K562 (cell line): ENCODE data around the gene NELL1. TPM values are rescaled to one million over a fixed set of nuclear protein-coding genes. Genes with fewer than 3 reads are reported as not detected.

Experiments used
- ATAC-seq: fragments of 200-7000 bp; cut with Tn5 transposase; 3 replicates; pipeline ENCODE4 v1.9.1; 2020; ENCODE audit warnings: moderate library complexity
- BruUV-seq: library from RNA; stranded (reverse); fragments of 400-500 nt; replicated peaks from 2 replicates; lab custom pipeline; 2021; lab: Mats Ljungman, UMichigan
- CTCF ChIA-PET: fragments of 300-600 bp; formaldehyde crosslinking; extraction: SDS; loops from one replicate; lab custom pipeline; 2021; ENCODE audit warnings: low intra/inter-chr PET ratio; lab: Yijun Ruan, JAX
- POLR2A ChIA-PET: fragments of 300-600, 350-650 bp; sonication (Branson Sonifier 250); formaldehyde crosslinking; extraction: SDS; loops from one replicate; lab custom pipeline; 2021; ENCODE audit warnings: antibody characterized with exemption, inconsistent platforms; lab: Yijun Ruan, JAX
- DNase-seq, 4 experiments: peaks; one replicate each; pipeline versions ENCODE4 v3.0.0 to v3.0.0-alpha.2; 2011 to 2018; ENCODE audit warnings: low spot score in 3 of 4, mixed read lengths in 3 of 4; ENCODE audit errors: extremely low read depth in 1 of 4
- FAIRE-seq: peaks from 2 replicates; lab custom pipeline; 2011; peaks lifted over from hg19 to GRCh38; lab: Jason Lieb, UNC
- H2AFZ ChIP-seq: 2 replicates; pipeline ENCODE4 v1.6.0; 2011; ENCODE audit warnings: low read depth, low read length, control low read depth, inconsistent platforms
- H3K27ac ChIP-seq: fragments of 200-600 bp; 3 replicates; pipeline ENCODE4 v1.8.0; 2011; ENCODE audit warnings: low read depth, mild to moderate bottlenecking, control low read depth, inconsistent platforms, low read length, moderate library complexity, mixed read lengths; ENCODE audit errors: extremely low read depth
- H3K27me3 ChIP-seq, 2 experiments: fragments of 300-600 bp in 1 of 2; 2 replicates in 1 of 2; 3 replicates in 1 of 2; pipeline versions ENCODE4 v1.6.0 to v1.8.0; 2011; ENCODE audit warnings: inconsistent platforms in 2 of 2, low read length in 2 of 2, mild to moderate bottlenecking in 1 of 2, mixed read lengths in 1 of 2, moderate library complexity in 1 of 2; ENCODE audit not compliant: control insufficient read depth in 2 of 2, insufficient read depth in 2 of 2
- H3K36me3 ChIP-seq: fragments of 300-600 bp; 3 replicates; pipeline ENCODE4 v1.8.0; 2011; ENCODE audit warnings: mild to moderate bottlenecking, low read length, inconsistent platforms; ENCODE audit not compliant: control insufficient read depth, insufficient read depth
- H3K4me1 ChIP-seq, 2 experiments: fragments of 200-600 bp in 1 of 2; replicated peaks in 1 of 2; 2 replicates in 1 of 2; 3 replicates in 1 of 2; pipeline versions ENCODE4 v1.5.1 to v1.8.0; 2011; ENCODE audit warnings: inconsistent platforms in 2 of 2, low read length in 2 of 2, mild to moderate bottlenecking in 1 of 2, mixed read lengths in 1 of 2, moderate library complexity in 1 of 2; ENCODE audit not compliant: control insufficient read depth in 2 of 2, insufficient read depth in 2 of 2
- H3K4me2 ChIP-seq: 2 replicates; pipeline ENCODE4 v1.6.1; 2011; ENCODE audit warnings: low read length, control low read depth, inconsistent platforms, mixed read lengths; ENCODE audit not compliant: insufficient read depth
- H3K4me3 ChIP-seq: fragments of 200-600 bp; sonication (generic), shearing (Covaris generic); 2 replicates; pipeline ENCODE4 v1.5.1; 2016; ENCODE audit warnings: control low read depth, inconsistent platforms
- H3K79me2 ChIP-seq: fragments of 200-600 bp; 3 replicates; pipeline ENCODE4 v1.8.0; 2011; ENCODE audit warnings: low read length, inconsistent platforms; ENCODE audit not compliant: control insufficient read depth, insufficient read depth
- H3K9ac ChIP-seq, 2 experiments: 2 replicates each; pipeline versions ENCODE4 v1.6.0 to v1.6.1; 2011; ENCODE audit warnings: low read depth in 2 of 2, low read length in 2 of 2, control low read depth in 1 of 2, inconsistent platforms in 1 of 2, mild to moderate bottlenecking in 1 of 2, mixed read lengths in 1 of 2; ENCODE audit not compliant: insufficient read depth in 1 of 2
- H3K9me1 ChIP-seq: one replicate; pipeline ENCODE4 v1.6.0; 2011; ENCODE audit warnings: inconsistent platforms, mild to moderate bottlenecking, low read length, moderate library complexity; ENCODE audit not compliant: control insufficient read depth, insufficient read depth
- H3K9me3 ChIP-seq: replicated peaks from 2 replicates; pipeline ENCODE4 v1.5.1; 2011; ENCODE audit warnings: low read depth, low read length, inconsistent platforms; ENCODE audit not compliant: control insufficient read depth, insufficient read depth
- H4K20me1 ChIP-seq: replicated peaks from 2 replicates; pipeline ENCODE4 v1.6.1; 2011; ENCODE audit warnings: low read length, inconsistent platforms, mixed read lengths; ENCODE audit not compliant: control insufficient read depth, insufficient read depth
- BRF1 ChIP-seq: IDR thresholded peaks from 3 replicates; pipeline ENCODE4 v1.6.1; 2011; ENCODE audit warnings: borderline replicate concordance, mild to moderate bottlenecking; ENCODE audit not compliant: insufficient read length; ENCODE audit errors: extremely low read depth
- HDAC3 ChIP-seq: fragments of 450-650 bp; IDR thresholded peaks from 2 replicates; pipeline ENCODE4 v1.6.1; 2018; ENCODE audit warnings: borderline replicate concordance, mild to moderate bottlenecking, moderate library complexity; ENCODE audit not compliant: partially characterized antibody
- HIVEP1 ChIP-seq: fragments of 250-450 bp; sonication (Bioruptor Pico); IDR thresholded peaks from 2 replicates; pipeline ENCODE4 v1.4.0; 2020; ENCODE audit warnings: mild to moderate bottlenecking
- MTA2 ChIP-seq: fragments of 450-650 bp; IDR thresholded peaks from 2 replicates; pipeline ENCODE4 v1.6.1; 2016; ENCODE audit warnings: low read depth
- RBM15 ChIP-seq: fragments of 200-400 bp; formaldehyde crosslinking; IDR thresholded peaks from 2 replicates; pipeline ENCODE4 v1.6.1; 2018; ENCODE audit warnings: mild to moderate bottlenecking, low read length, moderate library complexity; ENCODE audit not compliant: insufficient read depth
- ZFP36 ChIP-seq: fragments of 150-350 bp; IDR thresholded peaks from 2 replicates; pipeline ENCODE4 v1.6.1; 2018; ENCODE audit warnings: low read length, low read depth; ENCODE audit not compliant: partially characterized antibody
- ZNF253 ChIP-seq: fragments of 250-450 bp; sonication (Bioruptor Pico); conservative IDR thresholded peaks from 2 replicates; pipeline ENCODE4 v1.6.1; 2021; ENCODE audit warnings: mild to moderate bottlenecking
- ZSCAN32 ChIP-seq: fragments of 450-650 bp; formaldehyde crosslinking; IDR thresholded peaks from 2 replicates; pipeline ENCODE4 v1.4.0; 2020; ENCODE audit warnings: mild to moderate bottlenecking, moderate library complexity
- WGBS: fragments of 100-300 bp; shearing (Covaris generic); methylation state at CpG from one replicate; pipeline ENCODE4 v1.1.6; 2016; ENCODE audit warnings: low coverage, mixed read lengths; ENCODE audit not compliant: insufficient coverage; ENCODE audit errors: missing lambda C conversion rate; 5-methylcytosine and 5-hydroxymethylcytosine counted together
- in situ Hi-C: fragments of 300-500 bp; cut with MboI; formaldehyde crosslinking; loops from 4 replicates; pipeline ENCODE4 v1.15.0; 2018; ENCODE audit warnings: inconsistent platforms, mixed read lengths
- intact Hi-C: fragments of 100-400 bp; cut with micrococcal nuclease; formaldehyde crosslinking; loops from 2 replicates; pipeline ENCODE4 v1.14.2; 2022
- polyA plus RNA-seq, 8 experiments: library from polyadenylated mRNA; depleted of rRNA in 4 of 8; stranded (reverse) in 5 of 8; unstranded in 3 of 8; fragments of >200 nt; fragmentation: Nextera tagmentation in 2 of 8; fragmentation: Illumina TruSeq in 1 of 8; extraction: Ambion mirVana in 2 of 8; extraction: Trizol in 1 of 8; gene quantifications; 2 replicates each; pipeline versions ENCODE4 v1.2.1 to v1.2.3, GENCODE V29; 2011 to 2014; ENCODE audit warnings: inconsistent platforms in 1 of 8, missing spikeins in 1 of 8
- total RNA-seq, 7 experiments: library from RNA; depleted of rRNA in 6 of 7; stranded (reverse); fragments of >200 nt in 6 of 7; fragmentation: Illumina TruSeq in 2 of 7; extraction: Trizol in 2 of 7; gene quantifications; 2 replicates each; pipeline versions ENCODE4 v1.2.1 to v1.2.3, GENCODE V29; 2011 to 2021; ENCODE audit warnings: low replicate concordance in 1 of 7
- TF ChIP-seq, protein P1 (sequence below): IDR thresholded peaks from 2 replicates; pipeline ENCODE4 v1.6.1; 2011; ENCODE audit not compliant: insufficient read length; ENCODE audit errors: extremely low read depth
- TF ChIP-seq, protein P2 (sequence below), 2 experiments: IDR thresholded peaks; 2 replicates each; pipeline ENCODE4 v1.6.1; 2012; ENCODE audit warnings: improper control_type of control experiment in 2 of 2, low read depth in 2 of 2, low read length in 2 of 2, borderline replicate concordance in 1 of 2
- TF ChIP-seq, protein P3 (sequence below): IDR thresholded peaks from 2 replicates; pipeline ENCODE4 v1.6.1; 2011; ENCODE audit warnings: borderline replicate concordance, low read depth, mild to moderate bottlenecking, moderate library complexity, low read length; ENCODE audit not compliant: insufficient read depth, poor library complexity, severe bottlenecking
- TF ChIP-seq, protein P4 (sequence below), 2 experiments: fragments of 450-650 bp in 1 of 2; IDR thresholded peaks; 2 replicates each; pipeline ENCODE4 v1.6.1; 2011 to 2017; ENCODE audit warnings: low read depth in 2 of 2, antibody characterized with exemption in 1 of 2, borderline replicate concordance in 1 of 2, low read length in 1 of 2, mild to moderate bottlenecking in 1 of 2, mixed read lengths in 1 of 2; ENCODE audit not compliant: control insufficient read depth in 1 of 2

NELL1 gene
- total and polyA plus RNA-seq, 9 of the 15 experiments (the other 6 are each of a cell fraction or from before 2014, with no cell fraction given): not detected

DNA sequence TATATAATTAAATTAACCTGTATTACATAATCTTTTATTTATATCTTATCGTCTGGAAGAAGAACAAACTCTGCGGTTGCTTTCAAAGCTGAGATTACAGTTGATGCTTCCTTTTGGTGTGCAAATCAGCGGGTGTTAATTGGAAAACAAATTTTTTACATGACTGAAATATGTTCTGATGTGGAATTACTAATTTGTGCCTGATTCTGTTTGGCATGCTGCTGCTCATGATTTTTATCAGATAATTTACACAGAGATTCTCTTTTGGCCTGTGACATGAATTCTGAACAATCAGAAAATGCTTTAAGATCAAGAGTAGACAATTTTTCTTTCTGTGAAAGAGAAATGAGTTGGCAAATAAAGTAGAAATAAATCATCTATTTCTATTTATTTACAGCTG lies 510.8 kb downstream of the NELL1 start:
- Histone ChIP-seq H3K9me1 (no peaks in the 10 kb centered on the region), H3K27me3 (no peaks in the 10 kb centered on the region), H3K9me3 (no peaks in the 10 kb centered on the region), H3K4me2 (no peak overlapping the region), H3K36me3 (no peaks in the 10 kb centered on the region), H3K79me2 (no peaks in the 10 kb centered on the region), H3K9ac (no peak overlapping the region), H3K27ac (no peak overlapping the region), H4K20me1 (no peaks in the 10 kb centered on the region), H3K4me1 (no peaks in the 10 kb centered on the region), H2AFZ (no peak overlapping the region), H3K4me3 (no peak overlapping the region)
- no peak for ATAC-seq
- intact Hi-C loops: no loop called here
- DNase-seq: no peak
- CTCF ChIA-PET: no interaction called here
- POLR2A ChIA-PET: no interaction called here
- in situ Hi-C loops: no loop called here
- BruUV-seq: no TSS peak
- WGBS: 0% methylated on average over 3 of the region's 3 CpGs
- no peak for FAIRE-seq
- TF ChIP-seq ZFP36 (no peak), MTA2 (no peak), ZNF253 (CRISPR knock-in tag) (no peak), BRF1 (no peak), HDAC3 (no peak), ZSCAN32 (CRISPR knock-in tag) (no peak), HIVEP1 (CRISPR knock-in tag) (no peak), RBM15 (no peak)
- TF ChIP-seq, protein P1, sequence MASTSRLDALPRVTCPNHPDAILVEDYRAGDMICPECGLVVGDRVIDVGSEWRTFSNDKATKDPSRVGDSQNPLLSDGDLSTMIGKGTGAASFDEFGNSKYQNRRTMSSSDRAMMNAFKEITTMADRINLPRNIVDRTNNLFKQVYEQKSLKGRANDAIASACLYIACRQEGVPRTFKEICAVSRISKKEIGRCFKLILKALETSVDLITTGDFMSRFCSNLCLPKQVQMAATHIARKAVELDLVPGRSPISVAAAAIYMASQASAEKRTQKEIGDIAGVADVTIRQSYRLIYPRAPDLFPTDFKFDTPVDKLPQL: no peak
- TF ChIP-seq, protein P2, sequence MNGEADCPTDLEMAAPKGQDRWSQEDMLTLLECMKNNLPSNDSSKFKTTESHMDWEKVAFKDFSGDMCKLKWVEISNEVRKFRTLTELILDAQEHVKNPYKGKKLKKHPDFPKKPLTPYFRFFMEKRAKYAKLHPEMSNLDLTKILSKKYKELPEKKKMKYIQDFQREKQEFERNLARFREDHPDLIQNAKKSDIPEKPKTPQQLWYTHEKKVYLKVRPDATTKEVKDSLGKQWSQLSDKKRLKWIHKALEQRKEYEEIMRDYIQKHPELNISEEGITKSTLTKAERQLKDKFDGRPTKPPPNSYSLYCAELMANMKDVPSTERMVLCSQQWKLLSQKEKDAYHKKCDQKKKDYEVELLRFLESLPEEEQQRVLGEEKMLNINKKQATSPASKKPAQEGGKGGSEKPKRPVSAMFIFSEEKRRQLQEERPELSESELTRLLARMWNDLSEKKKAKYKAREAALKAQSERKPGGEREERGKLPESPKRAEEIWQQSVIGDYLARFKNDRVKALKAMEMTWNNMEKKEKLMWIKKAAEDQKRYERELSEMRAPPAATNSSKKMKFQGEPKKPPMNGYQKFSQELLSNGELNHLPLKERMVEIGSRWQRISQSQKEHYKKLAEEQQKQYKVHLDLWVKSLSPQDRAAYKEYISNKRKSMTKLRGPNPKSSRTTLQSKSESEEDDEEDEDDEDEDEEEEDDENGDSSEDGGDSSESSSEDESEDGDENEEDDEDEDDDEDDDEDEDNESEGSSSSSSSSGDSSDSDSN (IDR thresholded peaks at IDR 0.05; ENCODE audit: borderline replicate concordance in 1 of 2, low read depth in 2 of 2, low read length in 2 of 2): no peak
- TF ChIP-seq, protein P3, sequence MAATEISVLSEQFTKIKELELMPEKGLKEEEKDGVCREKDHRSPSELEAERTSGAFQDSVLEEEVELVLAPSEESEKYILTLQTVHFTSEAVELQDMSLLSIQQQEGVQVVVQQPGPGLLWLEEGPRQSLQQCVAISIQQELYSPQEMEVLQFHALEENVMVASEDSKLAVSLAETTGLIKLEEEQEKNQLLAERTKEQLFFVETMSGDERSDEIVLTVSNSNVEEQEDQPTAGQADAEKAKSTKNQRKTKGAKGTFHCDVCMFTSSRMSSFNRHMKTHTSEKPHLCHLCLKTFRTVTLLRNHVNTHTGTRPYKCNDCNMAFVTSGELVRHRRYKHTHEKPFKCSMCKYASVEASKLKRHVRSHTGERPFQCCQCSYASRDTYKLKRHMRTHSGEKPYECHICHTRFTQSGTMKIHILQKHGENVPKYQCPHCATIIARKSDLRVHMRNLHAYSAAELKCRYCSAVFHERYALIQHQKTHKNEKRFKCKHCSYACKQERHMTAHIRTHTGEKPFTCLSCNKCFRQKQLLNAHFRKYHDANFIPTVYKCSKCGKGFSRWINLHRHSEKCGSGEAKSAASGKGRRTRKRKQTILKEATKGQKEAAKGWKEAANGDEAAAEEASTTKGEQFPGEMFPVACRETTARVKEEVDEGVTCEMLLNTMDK: no peak
- TF ChIP-seq, protein P4, sequence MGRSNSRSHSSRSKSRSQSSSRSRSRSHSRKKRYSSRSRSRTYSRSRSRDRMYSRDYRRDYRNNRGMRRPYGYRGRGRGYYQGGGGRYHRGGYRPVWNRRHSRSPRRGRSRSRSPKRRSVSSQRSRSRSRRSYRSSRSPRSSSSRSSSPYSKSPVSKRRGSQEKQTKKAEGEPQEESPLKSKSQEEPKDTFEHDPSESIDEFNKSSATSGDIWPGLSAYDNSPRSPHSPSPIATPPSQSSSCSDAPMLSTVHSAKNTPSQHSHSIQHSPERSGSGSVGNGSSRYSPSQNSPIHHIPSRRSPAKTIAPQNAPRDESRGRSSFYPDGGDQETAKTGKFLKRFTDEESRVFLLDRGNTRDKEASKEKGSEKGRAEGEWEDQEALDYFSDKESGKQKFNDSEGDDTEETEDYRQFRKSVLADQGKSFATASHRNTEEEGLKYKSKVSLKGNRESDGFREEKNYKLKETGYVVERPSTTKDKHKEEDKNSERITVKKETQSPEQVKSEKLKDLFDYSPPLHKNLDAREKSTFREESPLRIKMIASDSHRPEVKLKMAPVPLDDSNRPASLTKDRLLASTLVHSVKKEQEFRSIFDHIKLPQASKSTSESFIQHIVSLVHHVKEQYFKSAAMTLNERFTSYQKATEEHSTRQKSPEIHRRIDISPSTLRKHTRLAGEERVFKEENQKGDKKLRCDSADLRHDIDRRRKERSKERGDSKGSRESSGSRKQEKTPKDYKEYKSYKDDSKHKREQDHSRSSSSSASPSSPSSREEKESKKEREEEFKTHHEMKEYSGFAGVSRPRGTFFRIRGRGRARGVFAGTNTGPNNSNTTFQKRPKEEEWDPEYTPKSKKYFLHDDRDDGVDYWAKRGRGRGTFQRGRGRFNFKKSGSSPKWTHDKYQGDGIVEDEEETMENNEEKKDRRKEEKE (IDR thresholded peaks at IDR 0.05; ENCODE audit: borderline replicate concordance in 1 of 2, control insufficient read depth in 1 of 2, low read depth in 2 of 2, low read length in 1 of 2): no peak
